ENCODE results near the gene PUS7L. TPM values are rescaled to one million over a fixed set of nuclear protein-coding genes. Genes with fewer than 3 reads are reported as not detected.
"Not testable (repeated sequence)": the region's sequence is repeated elsewhere in the genome, so short reads cannot be mapped to it uniquely, and the experiment has no call there.

Gene PUS7L
- total and polyA plus RNA-seq, 5 experiments from 2014 or later = 26.2 to 42.9 (median 29.9) TPM

DNA sequence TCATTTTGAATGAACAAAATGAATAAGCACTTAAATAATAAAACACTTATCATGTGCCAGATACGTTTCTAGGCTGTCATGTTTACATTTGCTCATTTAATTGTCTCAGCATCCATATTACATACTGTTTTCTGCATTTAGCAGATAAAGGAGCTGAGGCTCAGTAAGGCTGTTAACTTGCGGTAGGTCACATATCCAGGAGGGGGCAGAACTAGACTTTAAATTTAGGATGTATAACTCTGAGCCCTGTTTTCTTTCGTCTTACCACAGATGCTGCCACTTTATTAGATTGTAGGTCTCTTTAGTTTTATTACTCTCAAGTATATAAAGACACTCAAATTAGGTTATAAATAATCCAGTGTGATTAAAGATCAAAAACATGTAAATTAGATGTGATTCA, 17.9 kb upstream of the PUS7L start:
- H3K9me3 Mint-ChIP-seq = no peaks in the 10 kb centered on the region
- no peak overlapping the region for H3K4me3 Mint-ChIP-seq
- ATAC-seq = peak; percentile 76 to 79
- H3K4me1 Mint-ChIP-seq = peaks cover 2 to 7% (median 4%) of the 10 kb centered on the region in 4 donors
- POLR2A ChIA-PET = interaction anchor here (2.3 kb wide), 1 partner anchor 29 kb away, joined by 9 read pairs; the partner anchor contains the start of gene TWF1
- peak overlapping the region in 1 of 10 donors; percentile 32 for H3K27ac Mint-ChIP-seq
- peak in 6 of 10 donors; percentile 4 to 51 (median 24) for DNase-seq
- no peaks in the 10 kb centered on the region for H3K27me3 Mint-ChIP-seq
- peaks cover 4 to 50% (median 8%) of the 10 kb centered on the region in 3 donors for H3K36me3 Mint-ChIP-seq

DNA sequence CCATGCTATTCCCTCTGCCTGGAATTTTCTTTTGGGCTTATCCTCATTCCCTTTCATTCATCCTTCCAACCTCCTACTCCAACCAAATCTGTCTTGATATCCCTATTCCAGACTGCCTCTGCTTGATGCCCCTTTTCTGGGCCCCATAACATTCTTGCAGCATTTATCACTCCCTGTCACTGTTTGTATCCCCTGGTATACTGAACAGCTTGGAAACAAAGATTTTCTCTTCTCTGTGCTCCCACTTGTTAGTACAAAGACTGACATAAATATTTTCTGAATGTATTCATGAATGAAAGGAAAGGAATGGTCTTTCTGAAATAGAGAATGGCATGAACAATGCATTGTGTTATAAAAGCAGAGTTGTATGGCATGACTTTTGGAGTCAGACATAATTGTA, 7.7 kb upstream of the PUS7L start:
- POLR2A ChIA-PET = no interaction called here
- Mint-ChIP-seq H3K27me3 (no peaks in the 10 kb centered on the region), H3K9me3 (peaks cover 0 to 3% (median 0%) of the 10 kb centered on the region in 9 donors), H3K27ac (no peak overlapping the region), H3K4me1 (peaks cover 18 to 54% (median 38%) of the 10 kb centered on the region in 4 donors), H3K4me3 (no peak overlapping the region), H3K36me3 (peaks cover 9 to 38% (median 28%) of the 10 kb centered on the region in 3 donors)
- DNase-seq (no peak), ATAC-seq (no peak)

DNA sequence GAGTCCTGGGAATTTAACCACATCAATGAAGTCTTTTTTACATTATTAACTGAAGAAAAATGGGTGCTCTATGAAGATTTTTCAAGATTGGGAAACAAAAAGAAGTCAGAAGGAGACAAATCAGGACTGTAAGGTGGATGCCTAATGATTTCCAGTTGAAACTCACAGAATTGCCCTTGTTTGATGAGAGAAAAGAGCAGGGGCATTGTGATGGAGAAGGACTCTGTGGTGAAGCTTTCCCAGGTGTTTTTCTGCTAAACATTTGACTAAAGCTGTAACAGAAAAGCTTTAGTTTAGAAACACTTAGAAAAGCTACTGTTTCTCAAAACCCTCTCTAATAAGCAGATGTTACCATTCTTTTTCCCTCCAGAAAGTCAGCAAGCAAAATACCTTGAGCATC, 5.9 kb upstream of the PUS7L start:
- no peak for ATAC-seq
- POLR2A ChIA-PET = no interaction called here
- no peak for DNase-seq
- no peak overlapping the region for H3K27ac Mint-ChIP-seq
- peaks cover 0 to 22% (median 15%) of the 10 kb centered on the region in 3 donors for H3K36me3 Mint-ChIP-seq
- peaks cover 21 to 56% (median 41%) of the 10 kb centered on the region in 4 donors for H3K4me1 Mint-ChIP-seq
- no peaks in the 10 kb centered on the region for H3K9me3 Mint-ChIP-seq
- H3K4me3 Mint-ChIP-seq = no peak overlapping the region
- no peaks in the 10 kb centered on the region for H3K27me3 Mint-ChIP-seq

DNA sequence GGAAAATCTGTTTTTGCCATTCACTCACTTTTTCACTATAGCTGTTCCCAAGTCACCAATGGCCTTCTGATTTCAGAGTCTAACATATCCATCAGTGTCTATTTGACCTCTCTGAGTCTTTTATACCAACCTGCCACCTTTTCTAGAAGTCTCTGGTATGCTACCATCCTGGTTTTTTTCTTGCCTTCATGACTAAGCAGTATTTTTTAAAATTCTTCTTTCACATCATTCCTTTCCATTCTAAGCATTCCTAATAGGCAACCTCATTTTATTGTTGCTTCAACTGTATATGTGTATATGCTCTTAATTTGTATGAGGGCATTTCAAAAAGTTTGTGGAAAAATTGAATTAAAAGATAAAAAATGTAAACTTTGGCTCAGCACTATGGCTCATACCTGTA, 5.2 kb upstream of the PUS7L start:
- POLR2A ChIA-PET = no interaction called here
- Mint-ChIP-seq H3K36me3 (peaks cover 0 to 18% (median 15%) of the 10 kb centered on the region in 3 donors), H3K4me1 (peaks cover 21 to 55% (median 47%) of the 10 kb centered on the region in 4 donors), H3K27ac (peak overlapping the region in 4 of 10 donors; percentile 1 to 66 (median 22)), H3K27me3 (no peaks in the 10 kb centered on the region), H3K9me3 (no peaks in the 10 kb centered on the region), H3K4me3 (peak overlapping the region in 2 of 10 donors; percentile 5 to 49)
- DNase-seq = no peak
- ATAC-seq = no peak

DNA sequence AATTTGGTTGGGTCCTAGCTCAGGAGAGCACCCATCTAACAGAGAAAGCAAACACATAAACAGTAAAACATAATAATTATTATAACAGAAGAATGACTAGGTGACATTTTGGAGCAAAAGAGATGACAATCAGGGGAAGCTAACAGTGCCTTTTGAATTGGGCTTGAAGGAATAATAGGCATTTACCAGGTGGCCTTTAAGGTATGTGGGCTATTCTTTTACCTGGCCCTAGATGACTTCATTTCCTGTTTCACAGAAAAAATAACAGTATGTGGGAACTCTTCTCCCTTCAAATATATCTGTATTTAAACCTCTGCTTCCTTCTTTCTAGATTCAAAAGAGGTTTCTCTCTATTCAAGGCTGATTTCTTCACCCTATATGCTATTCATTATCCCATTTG, 4.0 kb upstream of the PUS7L start:
- Mint-ChIP-seq H3K27me3 (no peaks in the 10 kb centered on the region), H3K4me3 (peak overlapping the region in 7 of 10 donors; percentile 9 to 99 (median 64)), H3K4me1 (peaks cover 26 to 57% (median 54%) of the 10 kb centered on the region in 4 donors), H3K9me3 (no peaks in the 10 kb centered on the region), H3K36me3 (peaks cover 0 to 15% (median 11%) of the 10 kb centered on the region in 3 donors), H3K27ac (peak overlapping the region in 7 of 10 donors; percentile 18 to 70 (median 57))
- DNase-seq (no peak), ATAC-seq (no peak)
- POLR2A ChIA-PET = interaction anchor here (1.0 kb wide), 1 partner anchor 43 kb away, joined by 3 read pairs; the partner anchor contains the start of gene TWF1

DNA sequence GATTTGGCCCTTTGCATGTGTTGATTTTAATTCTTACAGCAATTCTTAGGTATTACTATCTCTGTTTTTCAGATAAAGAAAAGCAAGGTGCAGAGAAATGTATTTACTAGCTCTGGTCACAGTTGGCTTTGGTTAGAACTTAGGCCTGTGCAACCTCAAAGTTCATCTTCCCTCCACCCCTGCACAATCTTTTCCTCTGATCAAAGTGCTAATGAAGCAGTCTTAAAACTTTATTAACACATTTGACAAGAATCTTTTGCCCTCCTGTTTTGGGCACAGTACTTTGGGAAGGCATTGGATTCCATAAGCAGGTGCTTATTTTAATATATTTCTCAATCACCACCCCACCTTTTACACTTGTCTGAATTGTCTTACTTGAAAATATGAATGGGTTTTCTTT, 2.9 kb upstream of the PUS7L start:
- H3K36me3 Mint-ChIP-seq = peaks cover 3 to 15% (median 11%) of the 10 kb centered on the region in 3 donors
- H3K4me1 Mint-ChIP-seq = peaks cover 30 to 66% (median 62%) of the 10 kb centered on the region in 4 donors
- peaks cover 0 to 3% (median 0%) of the 10 kb centered on the region in 9 donors for H3K9me3 Mint-ChIP-seq
- H3K27me3 Mint-ChIP-seq = no peaks in the 10 kb centered on the region
- POLR2A ChIA-PET = interaction anchor here (0.7 kb wide), 1 partner anchor 44 kb away, joined by 4 read pairs; the partner anchor contains the start of gene TWF1
- ATAC-seq = no peak
- peak overlapping the region in 9 of 10 donors; percentile 18 to 75 (median 56) for H3K27ac Mint-ChIP-seq
- no peak for DNase-seq
- peak overlapping the region; percentile 44 to 99 (median 66) for H3K4me3 Mint-ChIP-seq

GRCh38 chr12:43760396-43760795, 1.8 kb upstream of the PUS7L start:
- Mint-ChIP-seq H3K27me3 (no peaks in the 10 kb centered on the region), H3K9me3 (peaks cover 0 to 5% (median 0%) of the 10 kb centered on the region in 9 donors), H3K4me3 (peak overlapping the region; percentile 78 to 99 (median 98)), H3K4me1 (peaks cover 34 to 76% (median 73%) of the 10 kb centered on the region in 4 donors), H3K36me3 (peaks cover 7 to 20% (median 16%) of the 10 kb centered on the region in 3 donors), H3K27ac (peak overlapping the region; percentile 98 to 100 (median 99))
- POLR2A ChIA-PET = interaction anchor here (1.9 kb wide), 1 partner anchor 8 kb away, joined by 8 read pairs; no protein-coding TSS in a partner anchor
- DNase-seq = no peak
- ATAC-seq = no peak

DNA sequence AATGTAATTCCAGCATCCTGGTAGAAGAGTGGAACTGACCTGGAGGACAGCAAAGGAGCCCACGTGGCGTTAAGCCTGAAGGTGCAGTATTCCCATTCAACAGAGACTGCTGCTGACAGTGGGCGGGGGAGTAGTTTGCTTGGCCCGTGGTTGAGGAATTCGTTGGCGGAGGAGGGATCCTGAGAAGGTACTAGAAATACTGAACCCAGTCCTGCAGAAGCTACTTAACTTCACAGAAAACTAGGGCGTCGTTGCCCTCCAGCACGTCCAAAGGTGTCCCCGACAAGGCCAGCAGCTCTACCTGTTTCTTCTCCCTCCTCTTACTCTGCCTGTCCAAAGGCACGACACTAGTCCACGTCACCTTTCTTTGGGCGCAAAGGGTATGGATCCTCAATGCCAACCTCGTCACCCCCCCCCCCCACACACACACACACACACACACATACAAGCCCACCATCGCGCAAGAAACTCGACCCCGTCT, 303 bp downstream of the PUS7L start:
- H3K27me3 Mint-ChIP-seq = no peaks in the 10 kb centered on the region
- H3K4me1 Mint-ChIP-seq = peaks cover 30 to 81% (median 75%) of the 10 kb centered on the region in 4 donors
- POLR2A ChIA-PET = interaction anchor here (0.7 to 2.6 kb wide), 7 partner anchors 8 to 79 kb away, joined by 3 to 46 read pairs (median 5); partner anchors contain the start of genes TMEM117 and TWF1
- H3K36me3 Mint-ChIP-seq = peaks cover 26 to 27% (median 26%) of the 10 kb centered on the region in 3 donors
- peaks cover 0 to 20% (median 2%) of the 10 kb centered on the region in 9 donors for H3K9me3 Mint-ChIP-seq
- ATAC-seq = peak; percentile 7 to 28
- H3K4me3 Mint-ChIP-seq = peak overlapping the region; percentile 78 to 99 (median 98)
- H3K27ac Mint-ChIP-seq = peak overlapping the region; percentile 98 to 100 (median 99)
- no peak for DNase-seq

DNA sequence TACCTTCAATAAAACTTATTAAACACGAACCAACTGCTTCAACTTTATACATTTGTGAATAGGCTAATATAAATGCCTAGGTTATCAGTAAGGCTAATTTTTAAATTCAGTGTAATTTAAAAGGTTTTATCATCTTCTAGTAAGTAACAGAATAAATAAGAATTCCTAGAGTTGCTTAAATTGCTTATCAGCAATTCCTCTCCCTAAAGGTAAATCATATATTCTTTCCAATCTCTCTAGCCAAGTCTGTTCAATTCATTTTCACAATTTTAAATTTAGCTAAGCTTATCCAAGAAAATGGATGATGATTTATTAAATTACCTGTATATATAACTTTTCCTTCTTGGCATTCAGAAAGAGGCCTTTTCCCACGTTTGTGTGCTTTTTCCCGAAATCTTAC, 4.6 kb downstream of the PUS7L start:
- no peak for ATAC-seq
- H3K4me1 Mint-ChIP-seq = peaks cover 19 to 59% (median 57%) of the 10 kb centered on the region in 4 donors
- peaks cover 33 to 48% (median 41%) of the 10 kb centered on the region in 3 donors for H3K36me3 Mint-ChIP-seq

GRCh38 chr12:43751360-43751759, 7.2 kb downstream of the PUS7L start:
- peaks cover 8 to 39% (median 36%) of the 10 kb centered on the region in 4 donors for H3K4me1 Mint-ChIP-seq
- H3K36me3 Mint-ChIP-seq = peaks cover 28 to 51% (median 48%) of the 10 kb centered on the region in 3 donors
- H3K9me3 Mint-ChIP-seq = peaks cover 0 to 24% (median 6%) of the 10 kb centered on the region in 9 donors
- H3K4me3 Mint-ChIP-seq, H3K27ac Mint-ChIP-seq, H3K27me3 Mint-ChIP-seq, POLR2A ChIA-PET, DNase-seq, ATAC-seq: not testable (repeated sequence)

More for the DNA sequence above, 4.6 kb downstream of the PUS7L start:
- Mint-ChIP-seq H3K9me3 (peaks cover 0 to 28% (median 6%) of the 10 kb centered on the region in 9 donors), H3K4me3 (peak overlapping the region in 2 of 10 donors; percentile 24 to 32), H3K27me3 (no peaks in the 10 kb centered on the region), H3K27ac (no peak overlapping the region)
- DNase-seq = no peak
- POLR2A ChIA-PET = no interaction called here

DNA sequence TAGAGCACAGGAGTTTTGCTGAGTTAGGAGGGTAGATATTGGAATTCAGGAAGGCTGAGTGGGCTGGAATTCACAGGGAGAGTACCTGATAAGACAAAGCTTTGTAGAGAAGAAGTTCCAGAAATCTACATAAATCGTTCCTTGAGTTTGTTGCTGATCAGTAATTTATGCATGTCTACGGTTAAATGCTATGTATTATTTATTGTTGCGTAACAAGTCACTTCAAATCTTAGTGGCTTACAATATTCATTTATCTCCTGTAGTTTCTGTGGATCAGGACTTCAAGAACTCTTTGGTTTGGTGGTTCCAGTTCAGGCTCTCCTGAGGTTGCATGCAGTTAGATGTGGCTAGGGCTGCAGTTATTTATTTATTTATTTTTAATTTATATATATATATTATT, 7.8 kb downstream of the PUS7L start:
- Mint-ChIP-seq H3K27me3 (no peaks in the 10 kb centered on the region), H3K4me3 (no peak overlapping the region), H3K9me3 (peaks cover 0 to 23% (median 6%) of the 10 kb centered on the region in 9 donors), H3K27ac (no peak overlapping the region), H3K36me3 (peaks cover 26 to 50% (median 47%) of the 10 kb centered on the region in 3 donors), H3K4me1 (peaks cover 6 to 34% (median 31%) of the 10 kb centered on the region in 4 donors)
- ATAC-seq (no peak), DNase-seq (no peak)
- POLR2A ChIA-PET = no interaction called here

DNA sequence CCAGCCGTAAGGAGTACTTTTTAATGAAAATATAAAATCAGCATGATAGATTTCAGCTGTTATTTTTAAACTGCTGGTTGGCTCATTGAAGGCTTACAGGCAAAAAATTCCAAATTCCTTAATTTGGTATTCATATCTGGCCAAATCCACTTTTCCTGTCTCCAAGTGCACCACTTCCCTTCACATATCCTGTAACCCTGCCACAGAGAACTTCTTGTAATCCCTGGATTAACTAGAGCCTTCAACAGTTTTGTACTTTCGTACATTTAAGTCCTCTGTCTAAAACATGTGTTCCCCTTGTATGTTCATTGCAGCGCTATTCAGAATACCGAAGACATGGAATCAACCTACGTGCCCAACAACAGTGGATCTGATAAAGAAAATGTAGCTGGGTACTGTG, 9.6 kb downstream of the PUS7L start:
- DNase-seq (no peak), ATAC-seq (no peak)
- Mint-ChIP-seq H3K27ac (no peak overlapping the region), H3K9me3 (peaks cover 0 to 13% (median 5%) of the 10 kb centered on the region in 9 donors), H3K27me3 (no peaks in the 10 kb centered on the region), H3K36me3 (peaks cover 19 to 50% (median 49%) of the 10 kb centered on the region in 3 donors), H3K4me1 (peaks cover 6 to 23% (median 18%) of the 10 kb centered on the region in 4 donors), H3K4me3 (no peak overlapping the region)
- POLR2A ChIA-PET = interaction anchor here (1.3 kb wide), 1 partner anchor 9 kb away, joined by 5 read pairs; the partner anchor contains the start of genes IRAK4 and PUS7L

- Mint-ChIP-seq H3K4me1 (peaks cover 0 to 9% (median 2%) of the 10 kb centered on the region in 4 donors), H3K9me3 (peaks cover 0 to 3% (median 0%) of the 10 kb centered on the region in 9 donors), H3K27me3 (no peaks in the 10 kb centered on the region), H3K36me3 (peaks cover 5 to 65% (median 44%) of the 10 kb centered on the region in 3 donors), H3K27ac (no peak overlapping the region), H3K4me3 (no peak overlapping the region)
- DNase-seq (no peak), ATAC-seq (no peak)
- POLR2A ChIA-PET = no interaction called here
Measured at GRCh38 chr12:43744826-43745225, 13.8 kb downstream of the PUS7L start.

Data from naive thymus-derived CD8-positive, alpha-beta T cell (primary cell).